Measurements from ENCODE around the gene OPTC.
"Not testable (repeated sequence)": the region's sequence is repeated elsewhere in the genome, so short reads cannot be mapped to it uniquely, and the experiment has no call there.

The OPTC gene, protein sequence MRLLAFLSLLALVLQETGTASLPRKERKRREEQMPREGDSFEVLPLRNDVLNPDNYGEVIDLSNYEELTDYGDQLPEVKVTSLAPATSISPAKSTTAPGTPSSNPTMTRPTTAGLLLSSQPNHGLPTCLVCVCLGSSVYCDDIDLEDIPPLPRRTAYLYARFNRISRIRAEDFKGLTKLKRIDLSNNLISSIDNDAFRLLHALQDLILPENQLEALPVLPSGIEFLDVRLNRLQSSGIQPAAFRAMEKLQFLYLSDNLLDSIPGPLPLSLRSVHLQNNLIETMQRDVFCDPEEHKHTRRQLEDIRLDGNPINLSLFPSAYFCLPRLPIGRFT

DNA sequence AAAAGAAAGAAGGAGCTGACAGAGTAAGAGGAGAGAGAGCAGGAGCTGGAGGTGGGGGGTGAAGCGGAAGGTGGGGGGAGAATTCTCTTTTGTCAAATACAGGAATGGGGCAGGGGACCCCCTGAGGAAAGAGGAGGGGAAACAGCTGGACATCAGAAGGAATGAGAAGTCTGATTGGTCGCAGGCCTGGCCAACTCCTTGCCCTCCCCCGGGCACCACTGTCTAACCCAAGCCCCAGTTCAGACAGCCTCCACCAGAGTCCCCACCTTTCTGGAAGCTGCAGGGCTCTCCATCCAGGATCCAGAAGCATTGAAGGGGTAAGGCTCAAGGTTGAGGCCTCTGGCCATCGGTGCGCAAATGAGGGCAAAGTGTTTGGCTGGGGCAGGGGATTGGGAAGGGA, at the start of gene OPTC:
OPTC (plus strand) TSS at position 253 of the 400 bp plus-strand sequence. CDS start 1,853 bp downstream, outside the sequence.
- DNase-seq: no peak

DNA sequence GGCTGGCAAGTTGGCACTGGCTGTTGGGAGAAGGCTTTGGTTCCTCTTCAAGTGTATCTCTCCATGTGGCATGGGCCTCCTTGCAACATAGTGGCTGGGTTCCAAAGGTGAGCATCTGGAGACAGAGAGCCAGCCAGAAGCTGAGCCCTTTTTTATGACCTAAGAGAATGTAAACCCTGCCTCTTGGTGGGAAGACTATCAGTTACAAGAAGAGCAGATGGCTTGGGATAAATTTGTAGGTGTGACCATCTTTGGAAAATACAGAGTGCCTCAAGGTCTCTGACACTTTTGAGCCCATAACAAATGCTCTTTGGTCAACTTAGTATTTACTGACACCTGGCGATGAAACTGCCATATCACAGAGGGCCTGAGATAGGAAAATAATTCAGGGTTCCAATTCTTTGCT, 49.8 kb upstream of the OPTC start:
- DNase-seq: no peak

DNA sequence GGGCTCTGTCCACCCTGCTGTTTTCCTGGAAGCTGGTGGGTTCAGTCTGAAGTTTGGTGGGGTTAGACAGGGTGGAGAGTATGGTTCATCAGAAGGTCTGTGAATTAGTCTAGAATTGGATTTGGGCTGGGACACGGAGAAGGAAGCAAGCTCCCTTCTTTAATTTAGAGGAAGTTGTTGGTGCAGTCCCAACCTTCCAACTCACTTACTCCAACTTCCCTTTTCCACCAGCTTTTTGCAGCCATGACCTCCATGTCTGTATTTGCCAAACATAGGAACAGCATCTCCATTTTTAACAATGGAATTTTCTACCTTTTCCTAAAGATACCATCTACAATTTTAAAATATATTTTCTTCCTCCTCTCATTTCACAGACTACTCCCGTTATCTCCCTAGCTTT, 46.8 kb upstream of the OPTC start:
- no peak for DNase-seq

DNA sequence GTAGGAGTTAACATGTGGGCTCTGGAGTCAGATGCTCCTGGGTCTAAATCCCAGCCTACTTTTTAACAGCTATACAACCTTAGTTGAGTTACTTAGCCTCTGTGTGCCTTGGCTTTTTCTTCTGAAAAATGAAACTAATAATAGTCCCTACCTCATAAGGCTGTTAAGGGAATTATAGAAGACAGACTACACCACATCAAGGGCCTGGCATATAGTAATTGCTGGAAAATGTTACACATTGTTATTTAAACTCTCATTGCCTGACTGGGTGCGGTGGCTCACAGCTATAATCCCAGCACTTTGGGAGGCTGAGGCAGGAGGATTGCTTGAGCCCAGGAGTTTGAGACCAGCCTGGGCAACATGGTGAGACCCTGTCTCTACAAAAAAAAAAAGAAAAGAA, 46.4 kb upstream of the OPTC start:
- DNase-seq: not testable (repeated sequence)

DNA sequence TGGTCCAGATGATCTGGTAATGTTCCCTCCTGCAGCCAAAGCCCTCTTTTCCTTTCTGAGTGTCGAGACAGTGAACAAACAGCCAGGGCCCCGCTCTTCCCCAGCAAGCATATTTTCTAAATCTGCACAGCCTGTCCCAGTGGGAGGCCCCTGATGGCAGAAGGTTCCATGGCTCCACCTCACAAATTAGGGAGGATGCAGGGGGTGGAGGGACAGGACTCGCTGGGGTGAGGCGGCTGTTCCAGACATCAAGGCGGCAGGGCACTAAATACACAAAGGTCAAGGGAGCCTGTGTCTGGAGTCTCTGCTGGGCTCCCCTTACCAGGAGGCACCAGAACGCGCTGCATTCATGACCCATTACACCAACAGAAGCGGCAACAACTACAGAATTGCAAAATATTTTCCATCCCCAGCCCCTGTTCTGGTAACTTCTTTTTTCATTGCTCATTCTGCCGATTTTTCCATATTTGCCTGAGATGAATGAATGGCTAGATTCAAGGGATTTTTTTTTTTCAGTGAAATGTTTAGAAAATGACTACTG, 45.4 kb upstream of the OPTC start:
- DNase-seq: no peak

DNA sequence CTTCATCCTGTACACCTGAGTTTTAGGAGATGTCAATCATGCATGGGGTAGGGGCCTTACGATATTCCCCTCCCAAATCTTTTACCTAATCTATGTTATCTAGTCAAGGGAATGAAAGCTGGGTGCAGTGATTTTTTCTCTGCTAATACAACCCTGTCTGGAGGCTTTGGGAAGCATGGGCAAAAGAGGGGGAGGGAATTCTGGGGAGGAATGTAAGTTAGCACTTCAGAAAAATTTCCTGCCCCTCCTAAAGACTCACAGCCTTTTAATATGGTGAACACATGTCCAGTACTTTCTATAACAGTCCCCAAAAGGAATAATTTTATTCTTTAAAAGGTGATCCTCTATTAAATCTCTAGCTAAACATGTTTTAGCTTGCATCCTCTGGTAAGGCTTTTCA, 44.0 kb upstream of the OPTC start:
- no peak for DNase-seq

DNA sequence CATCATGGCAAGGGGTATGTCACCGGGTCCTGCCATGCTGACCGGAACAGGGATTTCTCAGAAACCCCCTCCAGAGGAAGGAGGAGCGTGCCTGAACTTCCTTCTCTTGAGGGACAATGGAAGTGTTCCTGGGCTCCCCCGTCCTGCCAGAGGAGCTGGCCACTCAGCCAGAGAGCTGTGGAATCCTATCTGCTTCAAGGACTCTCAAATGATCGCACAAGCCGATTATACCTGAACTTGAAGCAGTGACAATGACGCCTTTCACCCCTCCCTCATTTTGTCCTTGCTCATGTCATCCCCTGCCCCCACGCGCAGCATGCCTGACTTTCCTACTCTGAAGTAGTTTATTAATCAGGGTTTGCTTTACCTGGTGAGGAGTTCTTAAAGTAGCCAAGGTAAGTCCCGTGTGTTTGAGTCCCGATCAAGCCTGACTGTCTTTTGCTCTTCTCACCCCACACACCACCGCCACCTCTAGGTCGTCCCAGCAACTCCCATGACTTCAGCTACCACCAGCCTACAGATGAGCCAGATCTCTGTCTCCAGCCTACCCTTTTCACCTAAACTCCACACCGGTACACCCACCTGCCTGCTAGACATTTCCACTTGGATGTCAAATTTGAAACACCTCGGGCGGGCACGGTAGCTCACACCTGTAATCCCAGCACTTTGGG, 43.3 kb upstream of the OPTC start:
- no peak for DNase-seq

DNA sequence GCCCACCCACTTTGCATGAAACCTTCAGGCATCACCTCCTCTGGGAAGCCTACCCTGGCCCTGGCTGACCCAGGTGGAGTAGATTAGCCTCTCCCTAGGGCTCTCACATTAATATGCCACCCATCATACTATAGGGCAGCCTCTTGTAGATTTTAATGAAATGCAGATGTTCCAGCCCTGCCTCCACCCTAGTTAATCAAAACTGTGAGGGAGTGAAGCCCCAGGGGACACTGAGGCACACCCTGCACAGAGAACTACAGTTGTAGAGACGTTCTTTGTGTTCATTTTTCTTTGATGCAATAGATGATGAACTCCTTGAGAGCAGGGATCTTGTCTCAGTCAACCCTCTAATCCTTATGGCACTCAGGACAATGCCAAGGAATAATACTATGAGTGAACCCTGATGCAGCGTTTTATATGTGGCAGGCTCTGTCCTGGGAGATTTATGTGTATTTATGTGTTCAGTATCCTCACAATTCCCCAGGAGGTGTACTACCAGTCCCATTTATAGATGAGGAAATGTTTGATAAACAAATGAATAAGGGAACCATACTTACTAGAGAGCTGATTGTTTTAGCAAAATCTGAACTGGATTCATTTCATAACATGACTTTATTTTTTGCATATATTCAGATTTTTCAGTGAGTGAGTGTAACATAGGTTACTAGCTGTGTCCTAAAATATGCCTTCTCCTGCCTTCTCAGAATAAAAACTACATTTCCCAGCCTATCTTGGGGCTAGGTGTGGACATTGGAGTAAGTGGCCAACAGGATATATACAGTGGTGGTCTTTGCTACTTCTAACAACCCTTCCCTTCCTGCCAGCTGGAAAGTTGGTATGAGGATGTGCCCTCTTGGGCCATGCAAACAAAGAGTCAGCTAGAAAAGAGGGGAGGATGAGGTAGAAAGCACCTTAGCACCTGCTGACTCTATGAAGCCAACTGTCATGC, 41.8 kb upstream of the OPTC start:
- DNase-seq: no peak

DNA sequence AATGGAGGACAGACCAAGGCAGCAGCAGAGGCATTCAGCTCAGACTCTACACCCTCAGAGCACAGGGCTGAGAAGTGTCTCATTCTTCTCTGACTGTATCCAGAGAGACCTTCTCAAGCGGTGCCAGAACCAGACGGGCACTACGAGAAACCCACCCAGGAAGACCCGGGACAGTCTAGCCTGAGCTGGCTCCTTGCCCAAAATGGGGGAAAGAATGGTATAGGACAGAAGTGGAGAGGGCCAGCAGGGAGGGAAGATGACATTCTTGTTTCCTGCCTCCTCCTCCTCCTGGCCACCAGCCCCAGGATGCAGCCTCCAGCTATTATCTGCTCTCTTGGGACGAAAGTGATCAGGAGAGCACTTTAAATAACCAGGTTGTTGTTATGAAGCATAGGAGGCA, 40.9 kb upstream of the OPTC start:
- DNase-seq: no peak

DNA sequence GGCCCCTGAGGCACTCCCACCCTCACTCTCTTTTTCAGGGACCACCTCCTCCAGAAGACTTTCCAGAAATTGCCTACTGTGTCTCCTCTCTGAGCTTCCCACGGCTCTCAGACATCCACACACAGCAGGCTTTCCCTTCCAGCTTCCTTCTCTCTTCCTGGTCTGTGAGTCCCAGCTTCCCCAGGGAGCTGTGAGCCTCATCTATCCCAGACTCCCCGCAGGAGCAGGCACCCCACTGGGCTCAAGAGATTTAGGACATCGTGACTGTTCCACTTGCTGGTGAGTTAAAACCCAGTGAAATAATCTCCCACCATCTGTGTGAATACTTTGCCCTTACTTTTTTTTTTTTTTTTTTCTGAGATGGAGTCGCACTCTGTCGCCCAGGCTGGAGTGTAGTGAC, 40.3 kb upstream of the OPTC start:
- no peak for DNase-seq

DNA sequence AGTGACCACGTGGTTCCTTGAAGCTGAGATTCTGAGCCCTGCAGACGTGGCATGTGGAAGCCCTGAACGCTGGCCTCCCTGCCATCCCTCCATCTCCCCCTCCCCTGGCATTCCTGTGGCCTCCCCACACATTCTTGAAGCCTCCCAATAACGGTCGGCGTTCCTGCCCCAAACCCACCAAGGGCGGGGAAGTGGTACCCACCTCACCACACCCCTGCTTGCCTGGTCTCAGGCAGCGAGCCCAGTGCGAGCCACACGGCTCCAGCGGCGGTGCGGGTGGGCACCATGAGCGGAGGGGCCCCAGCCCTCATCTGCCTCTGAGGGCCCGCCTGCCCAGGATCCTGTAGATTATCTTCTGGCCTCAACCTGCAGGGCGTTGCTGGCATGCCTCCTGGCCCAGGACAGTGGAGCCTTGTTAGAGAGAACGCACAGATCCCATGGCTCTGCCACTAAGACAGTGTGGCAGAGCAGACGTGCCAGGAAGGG, 38.9 kb upstream of the OPTC start:
- DNase-seq: no peak

DNA sequence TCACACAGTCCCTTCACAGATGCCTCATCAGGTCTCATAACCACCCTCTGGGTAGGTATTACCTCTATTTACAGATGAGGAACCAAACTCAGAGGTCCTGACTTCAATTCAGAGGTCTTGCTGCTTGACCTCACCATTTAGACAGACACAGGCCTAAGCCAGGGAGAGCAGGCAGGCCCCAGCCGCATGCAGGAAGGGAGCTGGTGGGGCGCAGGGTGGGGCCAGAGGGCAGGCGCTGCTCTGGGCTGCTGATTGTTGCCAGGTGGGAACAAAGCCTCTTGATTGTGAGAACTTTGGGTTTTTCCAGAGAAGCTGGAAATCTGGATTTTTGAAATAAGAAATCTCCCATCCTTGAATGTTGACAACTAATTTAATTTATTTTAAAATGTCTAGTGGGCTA, 38.2 kb upstream of the OPTC start:
- no peak for DNase-seq

DNA sequence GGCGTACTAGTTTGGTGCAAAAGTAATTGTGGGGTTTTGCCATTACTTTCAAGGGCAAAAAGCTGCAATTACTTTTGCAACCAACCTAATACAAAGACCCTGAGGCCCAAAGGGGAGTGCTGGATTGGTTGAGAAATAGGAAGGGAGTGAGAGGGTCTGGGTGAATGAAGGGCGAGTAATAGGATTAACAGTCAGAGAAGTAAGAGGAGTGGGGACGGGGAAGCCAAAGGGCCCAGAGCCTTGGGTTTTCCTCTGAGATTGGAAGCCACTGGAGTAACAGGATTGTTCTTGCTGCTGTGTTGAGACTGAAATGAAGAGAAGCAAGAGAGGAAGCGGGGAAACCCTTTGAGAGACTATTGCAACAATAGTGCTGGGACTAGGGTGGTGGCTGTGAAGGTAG, 37.4 kb upstream of the OPTC start:
- no peak for DNase-seq

DNA sequence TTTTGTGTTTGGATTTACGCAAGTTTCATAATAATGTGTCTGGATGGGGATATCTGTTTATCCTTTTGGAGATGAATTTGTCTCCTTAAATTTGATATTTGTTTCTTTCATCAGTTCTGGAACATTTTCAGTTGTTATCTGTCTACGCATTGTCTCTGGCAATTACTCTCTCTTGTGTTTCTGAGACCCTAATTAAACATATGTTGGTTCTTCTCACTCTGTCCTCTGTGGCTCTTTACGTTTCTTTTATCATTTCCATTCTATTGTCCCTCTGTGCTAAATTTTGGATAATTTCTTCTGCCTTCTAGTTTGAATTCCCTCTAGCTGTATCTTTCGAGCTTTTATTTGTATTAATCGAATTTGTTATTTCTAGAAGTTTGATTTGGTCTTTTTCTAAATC, 35.9 kb upstream of the OPTC start:
- DNase-seq: no peak

DNA sequence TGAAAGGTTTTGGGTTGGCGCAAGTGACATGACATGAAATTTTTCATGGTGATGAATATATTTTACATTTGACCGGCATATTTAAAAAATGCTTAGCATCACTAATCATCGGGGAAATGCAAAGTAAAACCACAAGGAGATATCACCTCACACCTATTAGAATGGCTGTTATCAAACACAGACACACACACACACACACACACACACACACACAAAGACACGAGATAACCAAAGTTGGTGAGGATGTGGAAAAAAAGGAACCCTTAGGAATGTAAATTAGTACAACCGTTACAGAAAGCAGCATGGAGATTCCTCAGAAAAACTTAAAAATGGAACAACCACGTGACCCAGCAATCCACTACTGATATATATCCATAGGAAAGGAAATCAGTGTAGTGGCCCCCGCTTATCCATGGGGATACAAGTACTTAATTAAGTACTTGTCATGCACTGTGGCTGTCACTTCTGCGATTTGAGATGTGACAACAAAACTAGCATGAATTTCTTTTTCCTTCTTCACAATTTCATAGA, 34.2 kb upstream of the OPTC start:
- no peak for DNase-seq

DNA sequence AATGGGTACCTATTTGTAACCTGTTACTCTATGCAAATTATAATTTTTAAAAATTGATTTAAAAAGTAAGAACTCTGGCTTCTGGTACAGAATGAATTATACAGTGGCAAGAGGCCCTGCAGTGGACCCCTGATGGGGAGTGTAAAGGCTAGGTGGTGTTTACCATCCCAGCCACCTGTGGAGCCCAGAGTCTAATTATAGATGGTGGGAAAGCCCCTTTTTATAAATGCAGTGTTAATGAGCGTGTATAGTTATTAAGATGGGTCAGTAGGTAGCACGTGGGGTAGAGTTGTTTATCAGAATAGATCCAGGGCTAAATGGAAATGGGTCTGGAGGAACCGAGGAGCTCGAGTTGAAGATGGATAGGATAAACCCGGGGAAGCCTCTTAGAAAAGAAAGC, 32.2 kb upstream of the OPTC start:
- DNase-seq: no peak

DNA sequence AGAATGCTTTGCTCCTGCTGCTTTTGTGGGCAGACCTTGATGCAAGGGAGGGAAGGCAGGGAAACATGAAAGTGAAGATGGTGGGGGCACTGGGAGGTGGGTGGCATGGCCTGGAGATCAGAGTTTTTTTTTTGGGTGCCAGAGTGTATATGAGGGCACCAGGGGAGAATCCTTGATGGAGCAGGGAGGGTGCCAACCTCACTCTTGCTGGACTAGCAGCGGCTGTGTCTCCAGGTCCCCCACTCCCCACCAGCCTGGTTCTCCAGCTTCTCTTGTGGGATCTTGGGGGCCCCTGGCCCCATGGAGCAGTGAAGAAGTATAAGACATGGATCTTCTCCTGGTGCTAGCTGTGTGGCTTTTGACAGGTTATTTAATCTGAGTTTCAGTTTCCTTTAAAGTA, 31.8 kb upstream of the OPTC start:
- DNase-seq: no peak

DNA sequence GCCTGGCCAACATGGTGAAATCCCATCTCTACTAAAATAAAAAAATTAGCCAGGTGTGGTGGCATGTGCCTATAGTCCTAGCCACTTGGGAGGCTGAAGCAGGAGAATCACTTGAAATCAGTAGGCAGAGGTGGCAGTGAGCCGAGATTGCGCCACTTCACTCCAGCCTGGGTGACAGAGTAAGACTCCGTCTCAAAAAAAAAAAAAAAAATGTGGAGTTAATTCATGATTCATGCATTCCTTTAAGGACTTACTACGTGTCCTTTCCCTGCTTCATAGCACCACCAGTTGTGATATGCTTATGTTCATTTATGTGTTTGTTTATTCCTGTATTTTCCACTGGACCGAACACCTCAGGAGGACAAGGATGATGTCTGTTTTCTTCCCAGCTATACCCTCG, 31.1 kb upstream of the OPTC start:
- DNase-seq: no peak

DNA sequence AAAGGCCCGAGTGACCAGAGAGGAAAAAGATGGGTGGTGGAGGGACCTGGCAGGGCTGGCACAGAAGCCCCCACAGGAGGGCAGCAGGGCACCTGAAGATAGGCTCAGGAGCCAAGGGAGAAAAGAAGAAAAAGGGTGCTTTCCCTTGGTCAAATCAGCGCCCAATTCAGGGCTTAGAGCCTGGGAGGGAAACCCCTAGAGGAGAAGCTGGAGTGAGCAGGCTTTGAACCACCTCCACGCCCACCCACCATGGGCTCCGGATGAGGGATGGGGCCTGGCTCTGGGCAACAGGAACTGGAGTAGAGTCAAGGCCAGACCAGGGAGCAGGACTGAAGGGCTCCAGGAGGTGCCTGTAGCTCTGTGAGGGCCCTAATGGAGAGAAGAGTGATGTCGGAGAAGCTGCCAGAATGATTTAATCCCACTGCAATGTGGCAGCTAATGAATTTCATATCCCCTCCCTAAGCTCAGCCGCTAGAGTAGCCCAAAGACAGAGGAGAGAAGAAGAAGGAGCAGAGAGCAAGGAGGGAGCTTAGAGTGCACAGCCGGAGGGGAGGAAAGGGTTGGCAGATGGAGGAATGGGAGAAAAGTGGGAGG, 30.4 kb upstream of the OPTC start:
- no peak for DNase-seq

DNA sequence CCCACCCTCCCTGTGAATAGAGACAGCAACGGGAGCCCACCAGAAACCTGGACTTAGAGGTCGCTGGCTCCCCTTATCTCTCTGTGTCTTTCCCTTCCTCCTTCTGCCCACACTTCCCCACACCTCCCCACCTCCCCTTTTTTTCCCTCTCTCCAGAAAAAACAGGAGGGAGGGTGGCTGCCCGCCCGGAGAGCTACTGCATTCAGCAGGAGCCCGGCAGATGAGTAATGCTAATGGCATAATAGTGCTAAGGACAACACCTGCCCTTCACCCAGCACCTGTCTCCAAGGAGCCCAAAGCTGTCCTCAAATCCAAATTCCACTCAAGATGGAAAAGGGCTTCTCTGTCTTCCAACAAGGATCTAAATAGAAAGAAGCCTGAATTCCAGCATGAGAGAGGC, 29.7 kb upstream of the OPTC start:
- no peak for DNase-seq

DNA sequence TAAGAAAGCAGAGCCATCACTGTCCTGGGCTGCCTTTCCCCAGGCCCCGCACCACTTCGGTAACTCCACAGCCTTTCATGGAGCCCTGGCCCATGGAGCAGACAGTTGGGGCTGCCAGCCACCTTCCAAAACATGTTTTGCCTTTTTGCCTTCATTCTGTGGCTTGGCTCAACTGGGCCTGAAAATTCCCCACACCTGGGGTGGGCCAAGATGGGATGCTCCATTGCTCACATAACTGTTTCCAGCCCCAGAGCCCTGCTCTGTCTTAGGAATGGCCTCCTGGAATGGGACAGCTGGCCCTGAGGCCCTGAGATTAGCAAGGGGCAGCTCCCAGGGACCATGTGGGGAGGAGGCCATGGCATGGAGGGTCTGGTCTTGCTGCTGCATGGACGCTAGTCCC, 29.2 kb upstream of the OPTC start:
- no peak for DNase-seq

DNA sequence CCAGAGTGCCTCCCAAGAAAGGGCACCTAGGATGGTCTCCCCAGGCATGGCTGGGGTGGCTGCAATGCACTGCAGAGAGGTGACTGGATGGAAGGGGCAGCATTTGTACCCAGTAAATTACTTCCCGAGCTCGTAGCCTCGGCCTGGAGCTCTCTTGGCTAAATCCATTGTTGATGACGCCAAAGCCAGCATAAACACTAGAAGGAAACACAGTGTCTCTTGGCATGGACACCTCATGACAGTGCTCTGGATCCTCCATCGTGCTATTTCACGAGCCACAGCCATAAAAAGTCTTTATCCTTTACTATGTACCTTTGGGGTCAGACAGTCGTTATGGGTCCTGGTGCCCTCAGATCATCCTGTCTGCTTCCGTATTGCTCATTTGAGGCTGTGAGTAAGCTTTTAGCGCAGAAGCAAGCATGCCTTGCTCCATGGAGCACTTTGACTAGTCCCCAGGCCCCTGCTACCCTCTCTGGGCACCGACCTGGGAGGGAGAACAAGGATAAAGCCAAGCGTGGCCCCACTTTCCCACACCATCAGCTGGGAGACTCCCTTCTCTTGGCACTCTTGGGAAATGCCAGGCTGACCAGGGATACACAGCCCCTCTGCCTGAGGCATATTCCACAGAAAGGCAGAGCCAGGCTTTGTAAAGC, 28.7 kb upstream of the OPTC start:
- DNase-seq: no peak

All from activated naive CD4-positive, alpha-beta T cell treated with Interleukin-2 at 50 U/mL for 16 hours (primary cell).